ENCODE measurements around the gene UBE2L5.
"Not testable (repeated sequence)": the region's sequence is repeated elsewhere in the genome, so short reads cannot be mapped to it uniquely, and the experiment has no call there.

The UBE2L5 gene

GRCh38 chr13:30440910-30441703 lies 18.8 kb downstream of the UBE2L5 start:
- no peak for DNase-seq

GRCh38 chr13:30442926-30443325 lies 20.6 kb downstream of the UBE2L5 start:
- no peak for DNase-seq

- not testable (repeated sequence) for DNase-seq
These were observed 21.2 kb downstream of the UBE2L5 start for GRCh38 chr13:30443491-30443890.

- no peak for DNase-seq
These were observed 21.7 kb downstream of the UBE2L5 start for GRCh38 chr13:30443957-30444404.

- no peak for DNase-seq
These were observed 23.8 kb downstream of the UBE2L5 start for GRCh38 chr13:30446126-30446500.

GRCh38 chr13:30448441-30448840 lies 26.1 kb downstream of the UBE2L5 start:
- no peak for DNase-seq

- DNase-seq = no peak
These were observed 27.8 kb downstream of the UBE2L5 start for GRCh38 chr13:30450066-30450465.

GRCh38 chr13:30451476-30451875 lies 29.2 kb downstream of the UBE2L5 start:
- not testable (repeated sequence) for DNase-seq

- no peak for DNase-seq
These were observed 31.4 kb downstream of the UBE2L5 start for GRCh38 chr13:30453727-30454126.

- DNase-seq = no peak
These were observed 32.7 kb downstream of the UBE2L5 start for GRCh38 chr13:30454991-30455390.

GRCh38 chr13:30456290-30456689 lies 34.0 kb downstream of the UBE2L5 start:
- no peak for DNase-seq

- DNase-seq = no peak
These were observed 35.1 kb downstream of the UBE2L5 start for GRCh38 chr13:30457306-30457891.

GRCh38 chr13:30461279-30462066 lies 39.2 kb downstream of the UBE2L5 start:
- DNase-seq = not testable (repeated sequence)

GRCh38 chr13:30463787-30464495 lies 41.6 kb downstream of the UBE2L5 start:
- peak; percentile 24 for DNase-seq

- DNase-seq = peak; percentile 24
These were observed 42.4 kb downstream of the UBE2L5 start for GRCh38 chr13:30464496-30465342.

- DNase-seq = no peak
These were observed 43.0 kb downstream of the UBE2L5 start for GRCh38 chr13:30465343-30465592.

GRCh38 chr13:30465593-30466357 lies 43.5 kb downstream of the UBE2L5 start, which contains the start of gene HMGB1:
HMGB1 (minus strand) TSS chr13:30465936; CDS start chr13:30463680, 2,256 bp downstream.
- DNase-seq = peak; percentile 91

- DNase-seq = no peak
These were observed 44.0 kb downstream of the UBE2L5 start for GRCh38 chr13:30466358-30466714.

GRCh38 chr13:30466841-30467252 lies 44.6 kb downstream of the UBE2L5 start:
- no peak for DNase-seq

- no peak for DNase-seq
These were observed 51.4 kb downstream of the UBE2L5 start for GRCh38 chr13:30473675-30474074.

Data from T1000 (cell line).